Stimulated activated CD4-positive, alpha-beta T cell treated with anti-CD3 and anti-CD28 coated beads, Interleukin-15, amount 100 ng/mL, for 48 hours (primary cell): Measurements from ENCODE around the gene SDS.

ENCODE experiments used
- DNase-seq, 2 donors: peaks; one replicate each; pipeline ENCODE4 v3.0.0-alpha.2; 2020; ENCODE audit warnings: low read depth in 2 of 2

The SDS gene

DNA sequence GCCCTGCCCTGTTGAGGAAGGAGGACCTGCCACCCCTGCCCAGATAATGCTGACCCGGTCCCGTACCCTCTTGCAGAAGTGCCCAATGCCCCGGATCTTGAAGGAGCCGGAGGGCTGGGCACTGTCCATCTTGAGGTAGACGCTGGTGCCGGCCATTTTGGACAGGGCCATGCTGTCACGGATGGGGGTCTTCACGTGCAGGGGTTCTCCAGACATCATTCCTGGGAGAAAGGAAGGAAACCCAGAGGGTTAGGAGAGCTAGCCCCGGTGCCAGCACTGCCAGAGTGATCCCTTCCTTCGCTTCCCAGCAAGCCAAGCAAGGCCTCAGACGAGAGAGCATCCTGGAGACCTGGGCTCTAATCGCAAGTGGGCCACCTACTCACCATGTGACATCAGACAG is 4.2 kb downstream of the SDS start:
- no peak for DNase-seq

DNA sequence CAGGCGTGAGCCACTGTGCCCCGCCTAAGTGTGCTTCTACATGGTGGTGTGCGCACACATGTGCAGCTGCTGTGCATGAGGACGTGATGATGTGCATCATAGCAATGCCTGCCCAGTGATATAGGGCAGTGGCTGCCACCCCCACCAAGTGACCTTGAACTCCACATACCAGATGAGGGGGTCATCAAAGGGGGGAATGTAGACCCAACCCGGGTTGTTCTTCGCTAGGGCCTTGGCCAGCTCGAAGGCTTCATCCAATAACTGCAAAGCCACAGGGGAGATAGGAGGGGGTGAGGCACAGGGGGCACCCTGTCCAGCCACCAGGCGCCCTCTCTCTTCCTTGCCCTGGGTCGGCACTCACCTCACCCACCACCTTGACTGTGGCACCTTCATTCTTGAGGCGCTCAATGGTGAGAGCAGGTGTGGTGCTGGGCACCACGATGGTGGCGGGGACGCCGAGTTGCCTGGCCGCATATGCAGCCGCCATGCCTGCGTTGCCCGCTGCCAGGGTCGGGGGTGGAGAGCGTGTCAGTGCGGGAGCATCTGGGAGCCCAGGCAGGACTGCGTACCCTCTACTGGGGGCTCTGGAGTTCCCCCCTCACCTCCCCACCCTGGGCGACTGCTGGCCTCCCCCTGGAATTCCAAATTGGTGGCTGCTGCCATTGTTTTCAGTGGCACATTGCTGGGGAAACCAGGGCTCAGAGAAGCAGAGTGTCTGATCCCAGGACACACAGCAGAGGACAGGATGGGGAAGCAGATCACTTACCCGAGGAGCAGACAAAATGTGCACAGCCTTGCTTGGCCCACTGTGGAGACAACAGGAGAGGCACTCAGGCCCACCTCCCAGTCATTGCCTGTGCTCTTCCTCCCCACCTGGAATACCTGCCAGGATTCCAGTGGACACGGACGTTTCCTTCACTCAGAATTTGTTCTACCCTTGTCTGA is 5.1 kb downstream of the SDS start:
- DNase-seq, result no peak

DNA sequence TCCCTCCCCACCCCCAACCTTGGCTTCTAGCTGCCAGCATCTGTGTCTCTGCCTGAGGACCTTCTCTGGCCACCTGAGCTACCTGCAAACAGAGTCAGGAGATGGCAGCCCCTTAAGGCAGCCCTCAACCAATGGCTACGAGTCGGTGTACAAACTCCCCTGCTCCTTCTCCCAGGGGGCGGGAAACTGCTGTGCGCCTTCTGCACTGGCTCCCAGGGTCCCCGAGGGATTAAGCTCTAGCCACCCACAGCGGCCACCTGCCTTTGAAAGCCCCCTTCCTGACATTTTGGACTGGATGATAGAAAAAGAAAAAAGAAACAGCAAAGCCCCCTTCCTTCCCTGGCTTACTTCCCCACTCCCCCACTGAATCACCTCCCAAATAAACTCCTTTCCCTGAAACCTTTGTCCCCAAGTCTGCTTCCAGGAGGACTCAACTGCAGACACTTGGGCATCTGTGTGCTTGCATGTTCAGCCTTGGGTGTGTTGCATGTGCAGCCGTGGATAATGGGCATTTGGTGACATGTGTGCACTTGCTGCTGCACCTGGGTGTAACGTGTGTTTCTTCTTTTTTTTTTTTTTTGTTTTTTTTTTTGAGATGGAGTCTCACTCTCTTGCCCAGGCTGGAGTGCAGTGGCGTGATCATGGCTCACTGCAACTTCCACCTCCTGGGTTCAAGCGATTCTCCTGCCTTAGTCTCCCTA is 6.0 kb downstream of the SDS start:
- no peak for DNase-seq

DNA sequence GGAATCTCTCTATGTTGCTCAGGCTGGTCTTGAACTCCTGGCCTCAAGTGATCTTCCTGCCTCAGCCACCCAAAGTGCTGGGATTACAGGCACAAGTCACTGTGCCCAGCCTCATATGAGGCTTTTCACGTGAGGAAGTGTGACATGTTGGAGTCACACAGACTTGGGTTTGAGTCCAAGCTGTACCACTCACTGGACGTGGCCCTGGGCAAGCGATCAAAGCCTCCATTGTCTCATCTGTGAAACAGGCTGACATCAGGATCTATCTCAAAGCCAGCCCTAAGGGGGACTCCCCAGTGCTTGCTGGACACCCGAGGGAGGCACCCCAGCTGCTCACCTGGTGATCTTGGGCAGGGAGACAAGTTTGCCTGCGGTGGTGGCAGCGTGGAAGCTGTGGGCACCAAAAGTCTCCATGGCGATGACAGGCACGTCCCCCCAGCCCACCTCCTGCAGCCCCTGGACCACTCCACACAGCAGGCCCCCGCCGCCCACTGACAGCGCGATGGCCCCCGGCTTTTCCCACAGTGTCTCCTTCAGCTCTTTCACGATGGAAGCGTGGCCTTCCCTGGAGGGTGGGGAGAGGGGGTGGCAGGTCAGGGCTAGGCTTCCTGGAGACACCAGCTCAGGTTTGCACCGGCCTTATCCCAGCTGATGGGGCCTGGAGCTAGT is 6.7 kb downstream of the SDS start:
- no peak for DNase-seq

DNA sequence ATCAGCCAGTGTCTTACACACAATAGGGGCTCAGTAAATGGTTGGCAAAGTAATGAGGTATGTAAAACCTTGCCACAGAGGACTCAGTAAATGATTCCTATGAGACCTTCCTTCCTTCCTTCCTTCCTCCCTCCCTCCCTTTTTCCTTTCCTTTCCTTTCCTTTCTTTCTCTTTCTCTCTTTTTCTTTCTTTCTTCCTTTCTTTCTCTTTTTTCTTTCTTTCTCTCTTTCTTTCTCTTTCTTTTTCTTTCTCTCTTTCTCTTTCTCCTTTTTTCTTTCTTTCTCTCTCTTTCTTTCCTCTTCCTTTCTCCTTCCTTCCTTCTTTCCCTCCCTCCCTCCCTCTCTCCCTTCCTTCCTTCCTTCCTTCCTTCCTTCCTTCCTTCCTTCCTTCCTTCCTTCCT is 7.5 kb downstream of the SDS start:
- no peak for DNase-seq

DNA sequence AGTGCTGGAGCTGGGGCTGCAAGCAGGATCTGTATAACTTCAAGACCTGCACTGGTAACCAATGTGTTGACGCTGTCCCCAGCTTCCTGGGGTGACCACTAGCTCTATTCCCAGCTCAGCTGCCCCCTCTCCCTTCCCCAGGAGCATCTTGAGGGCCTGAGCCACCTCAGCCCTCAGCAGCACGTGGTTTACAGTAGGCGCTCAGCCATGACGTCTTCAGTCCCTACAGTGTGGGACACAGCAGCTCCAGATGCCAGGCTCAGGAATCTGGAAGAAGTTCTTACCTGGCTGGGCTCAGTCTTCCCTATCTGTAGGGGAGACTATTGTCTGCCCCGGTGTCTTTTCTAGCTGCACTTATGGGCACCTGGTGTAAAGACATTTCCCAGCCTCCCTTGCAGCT is 8.6 kb downstream of the SDS start:
- no peak for DNase-seq

DNA sequence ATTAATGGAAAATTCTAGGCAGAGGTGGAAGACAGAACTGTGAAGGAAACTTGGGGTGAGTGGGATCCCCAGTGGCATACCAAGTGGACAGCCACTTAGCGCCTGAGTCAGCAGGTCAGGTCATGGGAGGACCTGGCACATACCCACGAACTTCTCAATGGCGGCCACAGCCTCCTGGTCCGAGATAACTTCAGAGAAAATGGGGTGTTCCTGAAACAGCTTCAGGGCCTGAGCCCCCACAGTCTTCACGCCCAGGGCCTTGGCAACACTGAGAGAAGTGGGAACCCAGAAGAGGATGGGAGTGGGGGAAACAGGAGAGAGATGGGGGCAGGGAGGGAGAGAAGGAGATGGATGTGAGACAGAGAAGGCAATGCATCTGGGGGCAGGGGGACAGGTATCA is 9.9 kb downstream of the SDS start:
- no peak for DNase-seq

DNA sequence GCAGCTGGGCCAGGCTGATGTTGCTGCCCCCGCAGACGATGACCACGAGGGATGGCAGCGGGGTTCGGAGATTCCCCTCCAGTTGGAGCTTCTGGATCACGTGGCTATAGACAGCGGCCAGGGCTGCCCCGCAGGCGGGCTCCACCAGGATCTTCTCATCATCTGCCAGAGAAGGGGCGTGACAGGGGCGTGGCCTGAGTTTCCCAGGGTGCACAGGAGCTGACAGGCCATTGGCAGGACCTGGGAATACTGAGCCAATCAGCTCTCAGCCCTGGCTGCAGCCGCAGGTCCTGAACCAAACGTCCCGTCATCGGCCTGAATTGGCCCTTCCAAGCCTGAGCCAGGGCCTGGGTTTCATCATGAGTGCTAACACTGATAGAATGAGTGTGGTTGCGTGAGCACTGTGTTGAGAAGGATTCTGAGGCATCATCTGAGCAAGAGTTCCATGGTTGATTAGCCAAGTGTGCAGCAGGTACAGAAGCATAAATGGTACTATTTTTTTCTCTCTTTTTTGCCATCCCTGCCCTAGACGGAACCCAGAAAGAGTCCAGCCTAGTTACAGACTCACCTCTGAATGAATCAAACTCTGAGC is 10.6 kb downstream of the SDS start:
- no peak for DNase-seq

DNA sequence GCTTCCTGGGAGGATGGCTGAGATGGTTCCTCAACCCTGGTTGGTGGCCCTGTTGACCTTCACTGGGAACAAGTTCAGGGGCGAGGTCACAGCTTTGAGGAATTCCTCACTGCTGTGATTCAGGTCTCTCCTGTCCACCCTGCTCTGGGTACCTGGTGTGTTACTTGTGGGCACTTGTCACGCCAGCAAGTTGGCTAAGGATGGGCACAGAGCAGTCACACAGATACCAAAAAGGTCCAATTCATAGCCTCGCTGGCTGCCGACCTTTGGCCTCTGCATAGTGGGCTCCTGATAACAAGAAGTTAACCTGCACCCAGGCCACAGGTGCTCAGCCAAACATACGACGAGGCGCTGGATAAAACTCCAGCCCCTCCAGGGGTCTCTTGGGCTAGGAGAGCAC is 11.2 kb downstream of the SDS start:
- no peak for DNase-seq

DNA sequence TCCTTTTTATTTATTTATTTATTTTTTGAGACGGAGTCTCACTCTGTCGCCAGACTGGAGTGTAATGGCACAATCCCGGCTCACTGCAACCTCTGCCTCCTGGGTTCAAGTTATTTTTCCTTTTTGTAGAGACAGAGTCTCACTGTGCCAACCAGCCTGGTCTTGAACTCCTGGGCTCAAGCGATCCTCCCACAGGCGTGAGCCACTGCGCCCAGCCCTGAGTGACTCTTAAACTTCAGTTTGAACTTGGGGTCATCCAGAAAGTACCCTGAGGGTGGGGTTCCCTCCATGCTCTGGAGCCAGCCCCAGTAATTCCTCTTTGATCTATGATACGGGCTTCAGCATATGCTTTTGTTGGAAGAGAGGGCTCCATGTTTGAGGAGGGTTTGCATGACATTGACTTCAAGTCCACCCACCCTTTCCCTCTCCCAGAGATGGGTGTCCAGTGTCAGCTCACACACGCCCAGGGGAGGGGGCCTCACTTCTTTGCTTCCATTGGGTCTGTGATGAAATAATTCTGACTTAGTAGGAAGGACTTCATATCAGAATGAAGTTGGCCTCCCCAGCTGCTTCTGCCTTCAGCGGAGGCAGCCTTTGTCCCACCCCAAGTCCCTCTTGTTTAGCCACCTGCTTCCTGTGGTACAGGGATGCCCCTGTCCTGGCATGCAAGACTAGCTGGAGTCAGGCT is 11.9 kb downstream of the SDS start:
- DNase-seq, result no peak

DNA sequence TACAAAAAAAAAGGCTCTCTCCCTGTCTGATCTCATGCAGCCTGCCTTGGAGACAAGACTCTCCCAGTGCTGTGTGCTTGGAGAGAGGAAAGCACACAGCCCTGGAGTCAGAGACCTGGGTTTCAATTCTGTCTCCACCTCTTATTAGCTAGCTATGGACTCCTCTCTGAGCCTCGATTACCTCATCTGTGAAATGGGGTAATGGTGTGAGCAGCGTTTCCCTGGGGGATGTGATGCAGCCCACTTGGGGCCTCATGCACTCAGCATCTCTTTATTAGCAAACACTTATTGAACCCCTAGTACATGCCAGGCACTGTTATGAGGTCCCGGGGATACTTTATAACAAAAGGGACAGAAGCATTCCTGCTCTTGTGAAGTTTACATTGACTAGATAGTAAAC is 12.5 kb downstream of the SDS start:
- DNase-seq, result no peak

DNA sequence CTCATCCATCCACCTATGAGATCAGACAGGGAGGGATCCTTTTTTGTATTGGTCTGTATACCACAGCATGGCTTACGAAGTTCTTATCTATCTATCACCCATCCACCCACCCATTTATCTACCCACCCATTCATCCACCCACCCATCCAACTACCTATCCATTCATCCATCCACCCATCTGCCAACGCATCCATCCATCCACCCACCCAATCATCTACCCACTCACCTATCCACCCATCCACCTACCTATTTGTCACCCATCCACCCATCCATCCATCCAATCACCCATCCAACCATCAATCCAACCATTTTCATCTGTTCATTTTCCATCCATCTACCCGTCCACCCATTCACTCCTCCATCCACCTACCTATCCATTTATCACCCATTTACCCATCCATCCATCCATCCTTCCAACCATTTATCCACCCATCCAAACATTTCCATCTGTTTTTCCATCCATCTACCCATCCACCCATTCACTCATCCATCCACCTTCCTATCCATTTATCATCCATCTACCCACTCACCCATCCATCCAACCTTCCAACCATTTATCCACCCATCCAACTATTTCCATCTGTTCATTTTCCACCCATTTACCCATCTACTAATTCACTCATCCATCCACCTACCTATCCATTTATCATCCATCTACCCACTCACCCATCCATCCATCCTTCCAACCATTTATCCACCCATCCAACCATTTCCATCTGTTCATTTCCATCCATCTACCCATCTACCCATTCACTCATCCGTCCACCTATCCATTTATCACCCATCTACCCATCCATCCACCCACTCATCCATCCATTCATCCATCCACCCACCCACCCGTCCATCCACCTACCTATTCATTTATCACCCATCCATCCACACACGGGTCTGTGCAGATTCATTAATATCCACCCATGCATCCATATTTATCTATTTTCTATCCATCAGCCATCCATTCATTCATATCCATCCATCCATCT is 13.3 kb downstream of the SDS start:
- DNase-seq, result no peak

DNA sequence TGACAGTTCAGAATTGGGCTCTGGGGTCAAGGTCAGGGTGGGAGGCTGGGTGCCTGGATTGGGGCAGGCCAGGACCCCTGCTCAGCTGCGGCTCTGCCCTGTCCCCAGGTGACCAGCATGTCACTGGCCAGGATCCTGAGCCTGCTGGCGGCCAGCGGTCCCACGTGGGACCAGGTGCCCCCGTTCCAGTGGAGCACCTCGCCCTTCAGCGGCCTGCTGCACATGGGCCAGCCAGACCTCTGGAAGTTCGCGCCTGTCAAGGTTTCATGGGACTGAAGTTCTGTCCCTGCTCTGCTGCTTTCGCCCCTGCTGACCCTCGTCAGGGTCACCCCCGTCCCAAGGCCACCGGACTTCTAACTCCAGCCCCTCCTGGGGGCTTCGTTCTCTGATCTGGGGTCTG is 15.3 kb downstream of the SDS start:
- DNase-seq, result no peak

DNA sequence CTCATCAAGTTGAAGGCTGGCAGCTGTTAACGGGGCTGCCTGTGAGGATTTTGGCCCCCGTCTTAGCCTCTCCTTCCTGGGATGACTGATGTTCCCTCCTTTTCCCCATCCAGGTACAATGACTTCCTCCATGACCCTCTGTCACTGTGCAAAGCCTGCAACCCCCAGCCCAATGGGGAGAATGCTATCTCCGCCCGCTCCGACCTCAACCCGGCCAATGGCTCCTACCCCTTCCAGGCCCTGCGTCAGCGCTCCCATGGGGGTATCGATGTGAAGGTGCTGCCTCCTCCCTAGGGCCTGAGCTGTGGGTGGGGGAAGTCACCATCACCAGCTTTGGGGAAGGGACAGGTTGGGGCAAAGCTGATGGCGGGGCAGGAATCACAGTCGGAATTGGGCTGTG is 16.1 kb downstream of the SDS start:
- no peak for DNase-seq

DNA sequence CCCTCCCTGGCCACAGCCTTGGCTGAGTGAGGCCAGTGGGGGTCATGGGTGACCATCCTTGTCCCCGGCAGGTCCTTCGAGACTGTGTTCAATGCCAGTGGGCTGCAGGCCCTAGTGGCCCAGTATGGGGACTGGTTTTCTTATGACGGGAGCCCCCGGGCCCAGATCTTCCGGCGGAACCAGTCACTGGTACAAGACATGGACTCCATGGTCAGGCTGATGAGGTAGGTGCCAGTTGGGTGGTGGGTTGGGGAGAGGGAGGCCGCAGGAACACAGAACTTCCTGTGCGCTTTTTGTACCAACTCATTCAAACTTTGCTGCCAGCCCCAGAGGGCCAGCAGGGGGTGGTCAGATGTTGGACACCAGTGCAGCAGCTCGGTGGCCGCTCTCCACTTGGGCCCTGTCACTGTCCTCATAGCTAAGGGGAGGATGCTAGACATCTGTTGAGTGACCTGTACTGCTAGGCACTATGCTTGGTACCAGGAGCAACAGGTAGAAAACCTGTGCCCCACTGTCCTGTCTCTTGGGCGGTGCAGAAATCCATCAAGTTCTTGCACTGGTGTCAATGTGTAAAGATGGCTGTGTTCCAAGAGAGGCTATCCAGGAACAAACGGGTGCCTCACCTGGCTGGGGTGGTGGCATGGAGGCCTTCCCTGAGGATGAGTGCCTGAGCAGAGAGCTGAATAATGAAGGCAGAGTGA is 16.7 kb downstream of the SDS start:
- DNase-seq, result no peak

DNA sequence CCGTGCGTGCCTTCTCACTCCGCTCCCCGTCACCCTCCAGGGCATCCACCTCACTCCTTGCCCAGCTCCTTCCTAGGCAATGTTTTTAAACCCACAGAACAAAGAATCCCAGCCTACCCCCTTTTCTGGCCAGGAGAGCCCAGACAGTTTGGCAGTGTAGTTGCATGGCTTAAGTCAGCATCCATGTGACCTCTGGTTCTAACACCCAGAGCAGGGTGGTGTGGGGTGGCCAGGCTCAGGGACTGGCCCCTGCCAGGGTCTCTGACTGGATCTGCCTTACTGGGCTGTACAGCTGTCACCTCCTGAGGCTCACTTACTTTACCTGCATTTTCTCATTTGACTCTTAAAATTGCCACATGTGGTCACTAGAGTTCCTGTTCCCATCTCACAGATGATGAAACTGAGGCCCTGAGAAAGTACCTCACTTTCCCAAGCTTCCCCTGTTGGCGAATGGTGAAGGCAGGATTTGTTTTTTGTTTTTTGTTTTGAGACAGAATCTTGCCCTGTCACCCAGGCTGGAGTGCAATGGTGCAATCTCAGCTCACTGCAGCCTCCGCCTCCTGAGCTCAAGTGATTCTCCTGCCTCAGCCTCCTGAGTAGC is 18.3 kb downstream of the SDS start:
- no peak for DNase-seq

DNA sequence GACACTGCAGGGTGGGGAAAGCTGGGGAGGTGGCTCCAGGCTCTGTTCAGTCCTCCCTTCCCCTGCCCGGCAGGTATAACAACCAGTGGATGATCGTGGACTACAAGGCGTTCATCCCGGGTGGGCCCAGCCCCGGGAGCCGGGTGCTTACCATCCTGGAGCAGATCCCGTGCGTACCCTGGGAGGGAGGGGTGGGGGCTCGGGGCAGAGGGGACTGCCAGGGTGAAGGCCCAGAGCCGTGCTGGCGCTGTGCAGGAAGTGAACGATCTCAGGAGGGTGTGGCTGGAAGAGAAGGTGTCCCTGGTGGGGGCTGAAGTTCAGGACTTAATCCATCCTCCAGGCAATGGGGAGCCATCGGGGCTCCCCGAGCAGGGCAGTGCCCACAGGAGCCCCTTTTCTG is 18.9 kb downstream of the SDS start:
- DNase-seq, result no peak

DNA sequence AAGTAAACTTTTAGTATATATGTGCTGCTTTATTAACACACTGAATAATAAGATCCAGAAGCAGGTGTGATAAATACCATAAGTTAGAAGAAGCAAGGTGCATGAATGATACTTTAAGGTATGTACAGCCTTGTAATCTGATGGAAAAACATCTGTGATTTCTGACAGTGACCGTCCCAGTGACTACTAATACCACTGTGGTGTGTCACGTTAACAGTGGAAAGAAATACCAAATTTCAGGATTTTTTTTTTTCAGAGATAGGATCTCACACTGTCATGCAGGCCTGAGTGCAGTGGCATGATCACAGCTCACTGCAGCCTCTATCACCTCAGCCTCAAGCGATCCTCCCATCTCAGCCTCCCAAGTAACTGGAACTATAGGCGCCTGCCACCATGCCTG is 21.5 kb downstream of the SDS start:
- DNase-seq, result no peak

DNA sequence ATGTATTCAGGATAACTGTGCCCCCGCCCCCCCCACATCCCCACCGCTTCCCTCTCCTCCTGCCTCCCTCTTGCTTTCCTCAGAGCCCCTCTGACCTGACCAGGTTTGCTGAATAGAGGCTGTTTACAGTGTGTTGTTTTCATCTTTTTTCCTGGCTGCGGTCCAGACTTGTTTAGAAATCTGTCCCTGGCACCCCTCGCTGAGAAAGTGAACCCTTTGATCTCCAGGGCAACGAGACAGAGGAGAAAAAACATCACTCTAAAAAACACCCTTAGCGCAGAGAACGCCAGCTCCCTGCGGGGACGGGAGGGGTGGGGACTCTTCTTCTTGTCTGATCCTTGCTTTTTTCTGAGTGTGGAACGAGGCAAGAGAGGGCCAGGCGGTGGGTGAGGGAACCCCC is 22.5 kb downstream of the SDS start:
- no peak for DNase-seq

DNA sequence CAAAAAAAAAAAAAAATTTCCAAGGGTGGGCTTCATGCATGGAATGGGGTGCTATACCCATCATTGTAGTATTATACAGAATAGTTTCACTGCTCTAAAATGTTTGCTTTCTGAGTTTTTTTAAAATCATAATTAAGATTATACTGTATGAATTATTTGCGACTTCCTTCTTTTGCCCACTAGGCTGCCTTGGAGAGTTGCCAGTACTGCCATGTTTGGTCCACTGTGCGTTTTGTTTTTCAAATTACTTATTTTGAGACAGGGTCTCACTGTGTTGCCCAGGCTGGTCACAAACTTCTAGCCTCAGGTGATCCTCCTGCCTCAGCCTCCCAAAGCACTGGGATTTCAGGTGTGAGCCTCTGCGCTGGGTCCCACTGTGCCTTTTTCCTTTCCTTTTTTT is 25.4 kb downstream of the SDS start:
- no peak for DNase-seq
